Measurements from ENCODE around the gene SYCE1L. TPM values are rescaled to one million over a fixed set of nuclear protein-coding genes. Genes with fewer than 3 reads are reported as not detected.

The SYCE1L gene
- total RNA-seq, 2 experiments from 2014 or later, result 3.0 to 4.6 TPM

DNA sequence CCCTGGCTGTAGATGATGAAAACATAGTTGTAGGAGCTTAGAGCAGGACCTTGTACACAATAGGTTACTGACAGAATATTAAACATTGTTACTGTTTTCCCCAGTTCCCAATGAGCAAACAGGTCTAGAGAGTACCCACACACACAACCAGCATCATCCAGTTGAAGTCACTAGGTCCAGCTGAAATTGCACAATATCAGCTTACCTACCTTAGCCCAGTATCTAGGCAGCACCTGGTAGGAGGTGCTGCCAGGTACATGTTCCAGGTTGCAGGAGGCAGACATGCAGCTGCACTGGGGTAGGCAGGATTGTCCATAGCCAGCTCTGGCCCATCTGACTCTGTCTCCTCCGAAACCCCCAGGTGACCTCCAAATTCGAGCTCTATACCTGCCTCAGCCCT lies 1.5 kb upstream of the SYCE1L start:
- DNase-seq, result no peak
- no peak for ATAC-seq
- Mint-ChIP-seq H3K36me3 (ENCODE audit: low read depth) (peaks cover 51% of the 10 kb centered on the region), H3K4me3 (no peak overlapping the region), H3K9me3 (no peaks in the 10 kb centered on the region), H3K27me3 (no peaks in the 10 kb centered on the region), H3K4me1 (ENCODE audit: low read depth) (peaks cover 20% of the 10 kb centered on the region), H3K27ac (no peak overlapping the region)
- ChIA-PET CTCF (no interaction called here), POLR2A (no interaction called here)
- TF ChIP-seq, protein P1, sequence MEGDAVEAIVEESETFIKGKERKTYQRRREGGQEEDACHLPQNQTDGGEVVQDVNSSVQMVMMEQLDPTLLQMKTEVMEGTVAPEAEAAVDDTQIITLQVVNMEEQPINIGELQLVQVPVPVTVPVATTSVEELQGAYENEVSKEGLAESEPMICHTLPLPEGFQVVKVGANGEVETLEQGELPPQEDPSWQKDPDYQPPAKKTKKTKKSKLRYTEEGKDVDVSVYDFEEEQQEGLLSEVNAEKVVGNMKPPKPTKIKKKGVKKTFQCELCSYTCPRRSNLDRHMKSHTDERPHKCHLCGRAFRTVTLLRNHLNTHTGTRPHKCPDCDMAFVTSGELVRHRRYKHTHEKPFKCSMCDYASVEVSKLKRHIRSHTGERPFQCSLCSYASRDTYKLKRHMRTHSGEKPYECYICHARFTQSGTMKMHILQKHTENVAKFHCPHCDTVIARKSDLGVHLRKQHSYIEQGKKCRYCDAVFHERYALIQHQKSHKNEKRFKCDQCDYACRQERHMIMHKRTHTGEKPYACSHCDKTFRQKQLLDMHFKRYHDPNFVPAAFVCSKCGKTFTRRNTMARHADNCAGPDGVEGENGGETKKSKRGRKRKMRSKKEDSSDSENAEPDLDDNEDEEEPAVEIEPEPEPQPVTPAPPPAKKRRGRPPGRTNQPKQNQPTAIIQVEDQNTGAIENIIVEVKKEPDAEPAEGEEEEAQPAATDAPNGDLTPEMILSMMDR (IDR thresholded peaks at IDR 0.05), result no peak
- intact Hi-C loops (cut with micrococcal nuclease), result no loop called here

DNA sequence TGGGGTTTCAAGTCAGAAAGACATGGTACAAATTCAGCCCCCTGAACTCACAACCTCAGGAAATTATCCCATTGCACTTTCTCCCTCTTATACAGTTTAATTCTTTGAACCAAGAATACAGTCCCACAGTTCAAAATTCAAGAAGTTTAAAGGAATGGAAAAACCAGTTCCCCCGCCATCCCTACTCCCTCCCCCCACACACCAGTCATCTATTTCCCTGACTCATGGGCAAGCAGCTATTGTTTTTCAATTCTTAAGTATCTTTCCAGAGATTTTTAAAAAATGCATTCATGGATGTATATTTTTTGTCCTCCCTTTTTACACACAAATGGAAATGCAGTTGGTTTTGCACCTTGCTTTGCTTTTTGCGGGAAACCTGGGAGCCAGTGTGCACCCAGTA lies 7.3 kb downstream of the SYCE1L start:
- Mint-ChIP-seq H3K4me1 (ENCODE audit: low read depth) (peaks cover 2% of the 10 kb centered on the region), H3K27ac (no peak overlapping the region), H3K4me3 (no peak overlapping the region), H3K27me3 (no peaks in the 10 kb centered on the region), H3K9me3 (no peaks in the 10 kb centered on the region), H3K36me3 (ENCODE audit: low read depth) (no peaks in the 10 kb centered on the region)
- CTCF ChIA-PET, result interaction anchor here (0.8 to 1.2 kb wide), 2 partner anchors 16 to 35 kb away, joined by 4 read pairs; no protein-coding TSS in a partner anchor
- TF ChIP-seq, protein P1 (IDR thresholded peaks at IDR 0.05), result no peak
- intact Hi-C loops (cut with micrococcal nuclease), result no loop called here
- POLR2A ChIA-PET, result no interaction called here
- no peak for ATAC-seq
- DNase-seq, result no peak

DNA sequence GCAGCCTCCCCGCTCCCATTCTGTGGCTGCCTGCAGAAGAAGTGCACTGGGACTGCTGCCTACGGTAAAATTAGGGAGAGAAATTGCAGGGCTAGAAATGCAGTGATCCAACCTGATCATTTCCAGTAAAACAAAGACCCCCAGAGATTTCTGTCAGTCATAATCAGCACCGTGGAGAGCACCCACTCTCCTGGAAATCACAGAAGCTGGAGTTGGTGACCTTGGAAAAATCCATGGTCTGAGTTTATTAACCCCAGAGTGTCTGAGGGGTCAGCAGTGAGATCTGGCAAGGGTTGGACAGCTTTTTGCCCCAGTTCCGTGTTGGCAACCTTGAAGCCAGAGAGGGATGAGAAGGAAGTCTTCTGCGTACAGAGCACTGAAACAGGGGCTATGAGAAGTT lies 7.8 kb downstream of the SYCE1L start:
- ATAC-seq, result no peak
- Mint-ChIP-seq H3K4me3 (no peak overlapping the region), H3K27ac (no peak overlapping the region), H3K36me3 (ENCODE audit: low read depth) (no peaks in the 10 kb centered on the region), H3K4me1 (ENCODE audit: low read depth) (peaks cover 6% of the 10 kb centered on the region), H3K27me3 (no peaks in the 10 kb centered on the region), H3K9me3 (no peaks in the 10 kb centered on the region)
- intact Hi-C loops (cut with micrococcal nuclease), result no loop called here
- TF ChIP-seq, protein P1 (IDR thresholded peaks at IDR 0.05), result no peak
- DNase-seq, result no peak
- ChIA-PET POLR2A (no interaction called here), CTCF (no interaction called here)

DNA sequence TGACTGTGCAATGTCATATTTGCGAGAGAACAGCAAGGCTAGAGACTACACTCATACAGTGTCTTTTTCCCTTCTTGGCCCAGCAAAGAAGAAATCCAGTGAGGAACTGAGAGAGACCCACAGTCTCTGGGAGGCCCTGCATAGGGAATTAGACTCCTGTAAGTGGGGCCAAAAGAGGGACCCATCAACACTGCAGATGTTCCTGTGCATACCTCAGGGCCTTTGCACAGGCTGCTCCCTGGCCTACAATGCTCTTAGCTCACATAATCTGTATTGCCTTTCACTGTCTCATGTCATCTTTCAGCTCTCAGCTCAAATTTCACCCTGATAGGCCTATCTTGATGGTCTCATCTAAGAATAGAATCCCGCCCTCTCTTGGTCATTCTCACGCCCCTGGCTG lies 9.2 kb downstream of the SYCE1L start:
- POLR2A ChIA-PET, result interaction anchor here (1.3 kb wide), 1 partner anchor 17 kb away, joined by 3 read pairs; the partner anchor contains the start of gene MON1B
- H3K36me3 Mint-ChIP-seq (ENCODE audit: low read depth), result no peaks in the 10 kb centered on the region
- CTCF ChIA-PET, result interaction anchor here (0.6 to 0.8 kb wide), 2 partner anchors 225 to 378 kb away, joined by 3 read pairs; no protein-coding TSS in a partner anchor
- no peaks in the 10 kb centered on the region for H3K27me3 Mint-ChIP-seq
- peaks cover 8% of the 10 kb centered on the region for H3K4me1 Mint-ChIP-seq (ENCODE audit: low read depth)
- no peak overlapping the region for H3K4me3 Mint-ChIP-seq
- no peaks in the 10 kb centered on the region for H3K9me3 Mint-ChIP-seq
- TF ChIP-seq, protein P1 (IDR thresholded peaks at IDR 0.05), result no peak
- ATAC-seq (no peak), DNase-seq (no peak)
- H3K27ac Mint-ChIP-seq, result no peak overlapping the region
- intact Hi-C loops (cut with micrococcal nuclease), result no loop called here

DNA sequence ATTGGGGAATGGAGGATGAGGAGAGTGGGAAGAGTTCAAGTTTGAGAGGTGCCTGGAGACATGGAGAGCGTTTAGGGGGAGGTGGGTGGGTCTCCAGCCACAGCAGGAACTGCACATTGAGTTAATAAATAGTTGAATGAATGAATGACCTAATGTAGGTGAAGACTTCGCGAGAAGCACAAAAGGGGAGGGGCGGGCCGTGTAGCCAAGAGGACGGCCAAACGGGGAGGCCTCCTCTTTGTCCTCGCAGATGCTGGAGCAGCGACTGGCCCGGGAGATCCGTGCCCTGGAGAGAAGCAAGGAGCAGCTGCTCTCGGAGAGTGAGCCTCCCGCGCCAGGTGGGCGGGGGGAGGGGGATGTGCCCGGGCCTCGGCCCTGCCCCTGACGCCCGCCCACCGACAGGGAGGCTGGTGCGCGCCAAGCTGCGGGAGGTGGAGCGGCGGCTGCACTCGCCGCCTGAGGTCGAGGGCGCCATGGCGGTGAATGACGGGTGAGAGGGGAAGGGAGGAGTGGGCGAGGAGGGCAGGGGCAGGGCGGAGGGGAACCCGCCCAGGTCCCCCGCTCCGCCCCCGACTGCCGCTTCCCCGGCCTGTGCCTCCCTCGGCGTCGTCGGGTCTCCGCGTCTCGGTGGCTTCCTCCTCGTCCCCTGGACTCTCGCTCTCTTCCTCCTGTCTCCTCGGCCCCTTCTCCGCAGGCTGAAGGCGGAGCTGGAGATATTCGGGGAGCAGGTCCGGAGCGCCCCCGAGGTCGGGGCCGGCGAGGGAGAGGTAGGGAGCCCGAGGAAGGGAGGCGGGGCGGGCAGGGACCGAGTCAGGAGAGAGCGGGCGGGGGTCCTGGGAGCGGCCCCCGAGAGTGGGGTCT lies 12.9 kb downstream of the SYCE1L start:
- peak; percentile 81 for DNase-seq
- intact Hi-C loops (cut with micrococcal nuclease), result loop anchor here (2.0 to 10.0 kb wide), 2 partner anchors 21 to 513 kb away; partner anchors contain the start of genes MON1B and NUDT7
- CTCF ChIA-PET, result no interaction called here
- Mint-ChIP-seq H3K4me3 (peak overlapping the region; percentile 75), H3K9me3 (no peaks in the 10 kb centered on the region), H3K27me3 (no peaks in the 10 kb centered on the region), H3K27ac (peak overlapping the region; percentile 54), H3K4me1 (ENCODE audit: low read depth) (peaks cover 13% of the 10 kb centered on the region), H3K36me3 (ENCODE audit: low read depth) (no peaks in the 10 kb centered on the region)
- TF ChIP-seq, protein P1 (IDR thresholded peaks at IDR 0.05), result no peak
- ATAC-seq, result peak; percentile 82
- POLR2A ChIA-PET, result interaction anchor here (0.7 to 1.5 kb wide), 4 partner anchors 9 to 21 kb away, joined by 3 to 4 read pairs (median 4); partner anchors contain the start of gene MON1B

All from activated CD8-positive, alpha-beta T cell treated with anti-CD3 and anti-CD28 coated beads for 36 hours (primary cell).